HEK293T (cell line): ENCODE results near the gene SLC9A2.

ENCODE experiments used
- CTBP1 ChIP-seq: fragments of 450-650 bp; IDR thresholded peaks from 2 replicates; pipeline ENCODE4 v1.6.1; 2016; ENCODE audit warnings: borderline replicate concordance
- FOXM1 ChIP-seq: fragments of 450-650 bp; IDR thresholded peaks from 2 replicates; pipeline ENCODE4 v1.6.1; 2017; ENCODE audit warnings: mild to moderate bottlenecking, borderline replicate concordance
- HDGF ChIP-seq: fragments of 450-650 bp; IDR thresholded peaks from 2 replicates; pipeline ENCODE4 v1.6.1; 2017; ENCODE audit warnings: antibody characterized with exemption, borderline replicate concordance
- LEF1 ChIP-seq: fragments of 450-650 bp; IDR thresholded peaks from 2 replicates; pipeline ENCODE4 v1.6.1; 2017; ENCODE audit warnings: mild to moderate bottlenecking, borderline replicate concordance
- SP1 ChIP-seq: fragments of 450-650 bp; IDR thresholded peaks from 2 replicates; pipeline ENCODE4 v1.6.1; 2017
- TARDBP ChIP-seq: fragments of 450-650 bp; IDR thresholded peaks from 2 replicates; pipeline ENCODE4 v1.6.1; 2016
- TF ChIP-seq, protein P1 (sequence below): fragments of 450-650 bp; IDR thresholded peaks from 2 replicates; pipeline ENCODE4 v1.6.1; 2016

DNA sequence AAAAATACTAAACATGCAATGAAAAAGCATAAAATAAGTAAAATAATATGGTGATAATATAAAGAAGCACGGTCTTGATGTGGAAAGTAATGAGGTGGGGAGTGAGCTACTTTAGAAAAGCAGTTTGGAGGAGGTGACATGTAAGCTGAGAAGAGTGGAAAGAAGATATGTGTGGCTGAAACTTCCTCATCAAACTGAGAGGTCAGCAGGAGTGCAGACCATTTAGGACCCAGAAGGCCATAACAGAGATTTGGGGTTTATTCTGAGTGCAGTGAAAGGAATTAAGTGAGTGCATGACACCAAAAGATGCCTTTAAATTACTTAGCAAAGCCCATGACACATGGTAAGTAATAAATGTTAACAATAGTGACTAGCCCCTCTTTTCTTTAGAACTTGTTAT lies 118.1 kb downstream of the SLC9A2 start:
- TF ChIP-seq SP1 (no peak), HDGF (no peak), CTBP1 (no peak), LEF1 (no peak), TARDBP (no peak), FOXM1 (no peak)
- TF ChIP-seq, protein P1, sequence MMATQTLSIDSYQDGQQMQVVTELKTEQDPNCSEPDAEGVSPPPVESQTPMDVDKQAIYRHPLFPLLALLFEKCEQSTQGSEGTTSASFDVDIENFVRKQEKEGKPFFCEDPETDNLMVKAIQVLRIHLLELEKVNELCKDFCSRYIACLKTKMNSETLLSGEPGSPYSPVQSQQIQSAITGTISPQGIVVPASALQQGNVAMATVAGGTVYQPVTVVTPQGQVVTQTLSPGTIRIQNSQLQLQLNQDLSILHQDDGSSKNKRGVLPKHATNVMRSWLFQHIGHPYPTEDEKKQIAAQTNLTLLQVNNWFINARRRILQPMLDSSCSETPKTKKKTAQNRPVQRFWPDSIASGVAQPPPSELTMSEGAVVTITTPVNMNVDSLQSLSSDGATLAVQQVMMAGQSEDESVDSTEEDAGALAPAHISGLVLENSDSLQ = no peak
